Activated CD8-positive, alpha-beta memory T cell treated with anti-CD3 and anti-CD28 coated beads, Interleukin-2, amount 50 U/mL, for 1 hour (primary cell): ENCODE results near the gene POLD4.

Source experiments
- DNase-seq: peaks from one replicate; pipeline ENCODE4 v3.0.0-alpha.2; 2020; ENCODE audit errors: extremely low read depth

The POLD4 gene

GRCh38 chr11:67387518-67387917 is 34.2 kb upstream of the POLD4 start:
- DNase-seq = no peak

- no peak for DNase-seq
These were observed 33.7 kb upstream of the POLD4 start for GRCh38 chr11:67387069-67387468.

- DNase-seq = no peak
These were observed 31.6 kb upstream of the POLD4 start for GRCh38 chr11:67384851-67385366.

GRCh38 chr11:67382276-67383136 is 29.2 kb upstream of the POLD4 start:
- peak; percentile 65 for DNase-seq

GRCh38 chr11:67381244-67381972 is 28.1 kb upstream of the POLD4 start:
- DNase-seq = no peak

GRCh38 chr11:67379061-67380058 is 26.0 kb upstream of the POLD4 start:
- DNase-seq = no peak

GRCh38 chr11:67378544-67378943 is 25.2 kb upstream of the POLD4 start:
- DNase-seq = no peak

- DNase-seq = no peak
These were observed 23.8 kb upstream of the POLD4 start for GRCh38 chr11:67376873-67377808.

- no peak for DNase-seq
These were observed 22.9 kb upstream of the POLD4 start for GRCh38 chr11:67376063-67376820.

GRCh38 chr11:67375320-67376055 is 22.1 kb upstream of the POLD4 start:
- no peak for DNase-seq

GRCh38 chr11:67374571-67375281 is 21.4 kb upstream of the POLD4 start:
- DNase-seq = no peak

- DNase-seq = peak; percentile 62
These were observed 20.6 kb upstream of the POLD4 start for GRCh38 chr11:67373648-67374570.

GRCh38 chr11:67372993-67373647 is 19.8 kb upstream of the POLD4 start, which contains the start of gene CLCF1:
CLCF1 (minus strand) TSS chr11:67373598; CDS start chr11:67373539, 59 bp downstream.
- DNase-seq = no peak

GRCh38 chr11:67372321-67372992 is 19.1 kb upstream of the POLD4 start:
- DNase-seq = no peak

GRCh38 chr11:67371911-67372320 is 18.6 kb upstream of the POLD4 start:
- no peak for DNase-seq
